HEK293T (cell line): Measurements from ENCODE around the gene PI4K2A.

Experiments
- CTBP1 ChIP-seq: fragments of 450-650 bp; IDR thresholded peaks from 2 replicates; pipeline ENCODE4 v1.6.1; 2016; ENCODE audit warnings: borderline replicate concordance
- FOXA1 ChIP-seq: fragments of 450-650 bp; IDR thresholded peaks from 2 replicates; pipeline ENCODE4 v1.6.1; 2016; ENCODE audit warnings: mild to moderate bottlenecking
- NFRKB ChIP-seq: fragments of 450-650 bp; IDR thresholded peaks from 2 replicates; pipeline ENCODE4 v1.6.1; 2016; ENCODE audit warnings: mild to moderate bottlenecking, moderate library complexity
- SP1 ChIP-seq: fragments of 450-650 bp; IDR thresholded peaks from 2 replicates; pipeline ENCODE4 v1.6.1; 2017
- TARDBP ChIP-seq: fragments of 450-650 bp; IDR thresholded peaks from 2 replicates; pipeline ENCODE4 v1.6.1; 2016

GRCh38 chr10:97686962-97687784 lies 46.7 kb downstream of the PI4K2A start, which contains the start of gene AVPI1:
- no peak for TF ChIP-seq CTBP1
- TF ChIP-seq FOXA1: no peak
- TF ChIP-seq SP1: peak; percentile 94
- no peak for TF ChIP-seq TARDBP
- no peak for TF ChIP-seq NFRKB
